Activated T-helper 17 cell treated with anti-CD3 and anti-CD28 coated beads, Interleukin-2, amount 50 U/mL, for 72 hours (primary cell): Measurements from ENCODE around the gene EXTL1. TPM values are rescaled to one million over a fixed set of nuclear protein-coding genes. Genes with fewer than 3 reads are reported as not detected.
A peak's percentile ranks its signal among the peaks of the same experiment; 100 is the strongest.

Experiments
- ATAC-seq: fragments of 150-1000 bp; cut with Tn5 transposase; replicated peaks from 2 replicates; pipeline ENCODE4 v1.10.0; 2021; ENCODE audit warnings: mild to moderate bottlenecking, moderate library complexity
- H3K27ac Mint-ChIP-seq: one replicate; pipeline ENCODE4 v1.8.0; 2022; ENCODE audit warnings: mixed read lengths
- H3K27me3 Mint-ChIP-seq: one replicate; pipeline ENCODE4 v1.8.0; 2022; ENCODE audit warnings: mixed read lengths
- H3K36me3 Mint-ChIP-seq: one replicate; pipeline ENCODE4 v1.8.0; 2022; ENCODE audit warnings: low read depth, mild to moderate bottlenecking, mixed read lengths
- H3K4me1 Mint-ChIP-seq: one replicate; pipeline ENCODE4 v1.8.0; 2022; ENCODE audit warnings: mixed read lengths
- H3K4me3 Mint-ChIP-seq: one replicate; pipeline ENCODE4 v1.8.0; 2022; ENCODE audit warnings: mild to moderate bottlenecking, mixed read lengths
- H3K9me3 Mint-ChIP-seq: one replicate; pipeline ENCODE4 v1.8.0; 2022; ENCODE audit warnings: mixed read lengths
- total RNA-seq, 2 donors: library from RNA; stranded (reverse); gene quantifications; one replicate each; pipeline ENCODE4 v1.2.3, GENCODE V29; 2022

The EXTL1 gene
- total RNA-seq, 2 donors from 2014 or later: not detected

- no peaks in the 10 kb centered on the region for H3K36me3 Mint-ChIP-seq
- H3K4me1 Mint-ChIP-seq: no peaks in the 10 kb centered on the region
- H3K27ac Mint-ChIP-seq: no peak overlapping the region
- no peaks in the 10 kb centered on the region for H3K9me3 Mint-ChIP-seq
- H3K4me3 Mint-ChIP-seq: no peak overlapping the region
- H3K27me3 Mint-ChIP-seq: no peaks in the 10 kb centered on the region
- ATAC-seq: no peak
Observed at GRCh38 chr1:26027716-26028489, 6.3 kb downstream of the EXTL1 start.

DNA sequence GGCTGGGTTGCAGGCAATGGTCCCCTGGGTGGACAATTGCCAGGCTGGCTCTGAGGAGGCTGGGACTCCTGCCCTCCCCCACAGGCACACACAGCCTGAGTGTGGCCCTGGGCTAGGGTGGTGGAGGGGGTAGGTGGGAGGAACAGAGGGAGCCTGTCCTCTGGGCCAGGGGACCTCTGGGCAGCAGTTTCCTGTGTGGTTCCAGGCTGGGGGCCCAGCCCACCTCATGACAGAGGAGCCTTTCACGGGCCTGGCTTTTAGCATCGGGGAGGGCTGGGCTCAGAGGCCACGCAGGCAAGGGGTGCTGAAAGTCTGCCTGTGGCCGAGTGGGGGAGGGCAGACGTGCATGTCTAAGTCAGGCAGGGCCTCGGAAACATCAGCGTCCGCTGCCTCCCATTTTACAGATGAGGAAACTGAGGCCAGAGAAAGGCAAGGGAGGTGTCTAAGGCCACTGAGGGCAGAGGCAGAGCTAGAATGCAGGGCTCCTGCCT is 7.0 kb downstream of the EXTL1 start:
- ATAC-seq: no peak
- no peaks in the 10 kb centered on the region for H3K9me3 Mint-ChIP-seq
- no peaks in the 10 kb centered on the region for H3K36me3 Mint-ChIP-seq
- no peak overlapping the region for H3K4me3 Mint-ChIP-seq
- H3K27me3 Mint-ChIP-seq: no peaks in the 10 kb centered on the region
- H3K27ac Mint-ChIP-seq: no peak overlapping the region
- H3K4me1 Mint-ChIP-seq: no peaks in the 10 kb centered on the region

GRCh38 chr1:26029054-26029863 is 7.7 kb downstream of the EXTL1 start:
- Mint-ChIP-seq H3K4me3 (no peak overlapping the region), H3K27ac (no peak overlapping the region), H3K27me3 (peaks cover 3% of the 10 kb centered on the region), H3K4me1 (no peaks in the 10 kb centered on the region), H3K9me3 (no peaks in the 10 kb centered on the region), H3K36me3 (no peaks in the 10 kb centered on the region)
- ATAC-seq: no peak

- Mint-ChIP-seq H3K4me1 (no peaks in the 10 kb centered on the region), H3K27ac (no peak overlapping the region), H3K27me3 (peaks cover 3% of the 10 kb centered on the region), H3K9me3 (no peaks in the 10 kb centered on the region), H3K36me3 (no peaks in the 10 kb centered on the region), H3K4me3 (no peak overlapping the region)
- no peak for ATAC-seq
Observed at GRCh38 chr1:26029864-26030481, 8.4 kb downstream of the EXTL1 start.

GRCh38 chr1:26031196-26031595 is 9.6 kb downstream of the EXTL1 start:
- Mint-ChIP-seq H3K27ac (no peak overlapping the region), H3K27me3 (peaks cover 3% of the 10 kb centered on the region), H3K36me3 (no peaks in the 10 kb centered on the region), H3K9me3 (no peaks in the 10 kb centered on the region), H3K4me3 (no peak overlapping the region), H3K4me1 (peaks cover 7% of the 10 kb centered on the region)
- no peak for ATAC-seq

DNA sequence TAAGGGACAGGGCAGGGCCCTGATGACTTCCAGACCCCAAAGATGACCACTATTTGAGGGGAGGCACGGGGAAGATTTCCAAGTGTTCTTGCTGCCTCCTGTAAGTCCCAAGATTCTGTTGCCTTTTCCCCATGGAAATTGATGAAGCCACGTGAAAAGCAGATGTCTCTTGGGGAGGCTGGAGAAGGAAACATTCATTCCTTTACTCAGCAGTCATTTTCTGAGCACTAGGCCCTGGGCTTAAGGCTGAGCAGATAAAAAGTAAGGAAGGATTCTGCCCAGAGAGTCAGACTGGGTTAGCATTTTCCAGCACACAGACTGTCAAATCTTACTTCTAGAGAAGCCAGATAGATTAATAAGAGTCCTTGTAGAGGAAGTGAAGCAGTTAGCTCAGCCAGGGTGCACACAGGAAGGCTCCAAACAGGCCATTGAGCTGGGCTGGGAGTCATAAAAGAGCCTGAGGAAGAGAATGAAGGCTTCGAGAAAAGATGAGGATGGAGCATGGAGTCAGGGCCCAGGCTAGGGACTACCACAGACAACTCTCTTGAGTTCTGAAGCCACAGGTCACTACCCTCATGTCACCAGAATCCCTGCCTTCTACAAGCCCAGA is 10.1 kb downstream of the EXTL1 start:
- Mint-ChIP-seq H3K36me3 (no peaks in the 10 kb centered on the region), H3K9me3 (no peaks in the 10 kb centered on the region), H3K4me1 (peaks cover 7% of the 10 kb centered on the region), H3K27me3 (peaks cover 3% of the 10 kb centered on the region), H3K27ac (no peak overlapping the region), H3K4me3 (no peak overlapping the region)
- no peak for ATAC-seq

GRCh38 chr1:26032656-26033357 is 11.2 kb downstream of the EXTL1 start:
- Mint-ChIP-seq H3K27me3 (peaks cover 3% of the 10 kb centered on the region), H3K4me3 (no peak overlapping the region), H3K27ac (no peak overlapping the region), H3K4me1 (peaks cover 7% of the 10 kb centered on the region), H3K36me3 (no peaks in the 10 kb centered on the region), H3K9me3 (no peaks in the 10 kb centered on the region)
- no peak for ATAC-seq

GRCh38 chr1:26034504-26035202 is 13.1 kb downstream of the EXTL1 start:
- Mint-ChIP-seq H3K27ac (no peak overlapping the region), H3K27me3 (peaks cover 6% of the 10 kb centered on the region)

GRCh38 chr1:26035203-26035958 is 13.8 kb downstream of the EXTL1 start:
- no peaks in the 10 kb centered on the region for H3K36me3 Mint-ChIP-seq
- H3K27ac Mint-ChIP-seq: peak overlapping the region; percentile 85
- peak overlapping the region; percentile 96 for H3K4me3 Mint-ChIP-seq
- no peaks in the 10 kb centered on the region for H3K9me3 Mint-ChIP-seq
- H3K27me3 Mint-ChIP-seq: peaks cover 6% of the 10 kb centered on the region
- peak; percentile 97 for ATAC-seq
- peaks cover 7% of the 10 kb centered on the region for H3K4me1 Mint-ChIP-seq

More at GRCh38 chr1:26034504-26035202, 13.1 kb downstream of the EXTL1 start:
- peaks cover 7% of the 10 kb centered on the region for H3K4me1 Mint-ChIP-seq
- no peak for ATAC-seq
- H3K4me3 Mint-ChIP-seq: peak overlapping the region; percentile 96
- no peaks in the 10 kb centered on the region for H3K36me3 Mint-ChIP-seq
- no peaks in the 10 kb centered on the region for H3K9me3 Mint-ChIP-seq

GRCh38 chr1:26035959-26036755 is 14.6 kb downstream of the EXTL1 start:
- peak; percentile 82 for ATAC-seq
- Mint-ChIP-seq H3K4me1 (peaks cover 7% of the 10 kb centered on the region), H3K27ac (peak overlapping the region; percentile 85), H3K4me3 (peak overlapping the region; percentile 96), H3K9me3 (no peaks in the 10 kb centered on the region), H3K27me3 (peaks cover 6% of the 10 kb centered on the region), H3K36me3 (no peaks in the 10 kb centered on the region)

GRCh38 chr1:26036756-26037281 is 15.2 kb downstream of the EXTL1 start:
- no peaks in the 10 kb centered on the region for H3K36me3 Mint-ChIP-seq
- no peaks in the 10 kb centered on the region for H3K9me3 Mint-ChIP-seq
- H3K4me1 Mint-ChIP-seq: peaks cover 7% of the 10 kb centered on the region
- peaks cover 6% of the 10 kb centered on the region for H3K27me3 Mint-ChIP-seq
- no peak for ATAC-seq
- no peak overlapping the region for H3K27ac Mint-ChIP-seq
- peak overlapping the region; percentile 96 for H3K4me3 Mint-ChIP-seq

DNA sequence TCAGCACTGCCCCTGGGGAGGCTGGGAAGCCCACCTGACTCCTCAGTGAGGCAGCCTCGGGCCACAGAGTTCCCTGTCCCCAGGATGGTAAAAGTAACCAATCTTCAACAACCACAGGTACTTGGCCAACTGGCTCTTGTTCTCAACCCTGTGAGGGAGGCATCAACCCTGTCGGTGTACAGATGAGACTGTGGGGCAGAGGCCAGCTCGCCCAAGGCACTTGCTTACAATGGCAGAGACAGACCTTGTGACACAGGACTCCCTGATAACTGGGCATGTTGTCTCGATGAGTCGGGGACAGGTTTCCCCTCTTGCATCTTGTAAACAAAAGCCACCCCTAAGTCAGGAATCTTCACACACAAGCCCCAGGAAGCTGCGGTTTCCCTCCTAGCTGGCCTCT is 16.3 kb downstream of the EXTL1 start:
- Mint-ChIP-seq H3K4me3 (no peak overlapping the region), H3K27ac (no peak overlapping the region), H3K36me3 (no peaks in the 10 kb centered on the region), H3K27me3 (peaks cover 6% of the 10 kb centered on the region), H3K4me1 (peaks cover 7% of the 10 kb centered on the region), H3K9me3 (no peaks in the 10 kb centered on the region)
- ATAC-seq: no peak
